ENCODE results near the gene LRRC25. TPM values are rescaled to one million over a fixed set of nuclear protein-coding genes. Genes with fewer than 3 reads are reported as not detected.

LRRC25 gene
- polyA plus RNA-seq, 4 donors = 1.0 to 1.3 (median 1.2) TPM

GRCh38 chr19:18425515-18426415 is 28.3 kb upstream of the LRRC25 start:
- DNase-seq (ENCODE audit: low read depth in 4 of 4, low spot score in 3 of 4) = no peak

GRCh38 chr19:18424890-18425514 is 27.6 kb upstream of the LRRC25 start:
- no peak for DNase-seq (ENCODE audit: low read depth in 4 of 4, low spot score in 3 of 4)

GRCh38 chr19:18424122-18424889 is 26.9 kb upstream of the LRRC25 start:
- DNase-seq (ENCODE audit: low read depth in 4 of 4, low spot score in 3 of 4) = no peak

GRCh38 chr19:18423258-18424020 is 26.0 kb upstream of the LRRC25 start:
- no peak for DNase-seq (ENCODE audit: low read depth in 4 of 4, low spot score in 3 of 4)

- DNase-seq (ENCODE audit: low read depth in 4 of 4, low spot score in 3 of 4) = no peak
Measured at GRCh38 chr19:18422530-18423191, 25.2 kb upstream of the LRRC25 start.

GRCh38 chr19:18421371-18421959 is 24.0 kb upstream of the LRRC25 start:
- DNase-seq (ENCODE audit: low read depth in 4 of 4, low spot score in 3 of 4) = no peak

GRCh38 chr19:18420930-18421329 is 23.5 kb upstream of the LRRC25 start:
- no peak for DNase-seq (ENCODE audit: low read depth in 4 of 4, low spot score in 3 of 4)

- DNase-seq (ENCODE audit: low read depth in 4 of 4, low spot score in 3 of 4) = no peak
Measured at GRCh38 chr19:18419699-18420460, 22.5 kb upstream of the LRRC25 start.

- DNase-seq (ENCODE audit: low read depth in 4 of 4, low spot score in 3 of 4) = no peak
Measured at GRCh38 chr19:18419195-18419698, 21.8 kb upstream of the LRRC25 start, which contains the start of gene SSBP4. Gene SSBP4, plus strand, starts transcription at chr19:18419398. Its CDS starts 251 bp downstream, at chr19:18419649.

- DNase-seq (ENCODE audit: low read depth in 4 of 4, low spot score in 3 of 4) = no peak
Measured at GRCh38 chr19:18418483-18419194, 21.2 kb upstream of the LRRC25 start.

GRCh38 chr19:18418029-18418482 is 20.6 kb upstream of the LRRC25 start:
- DNase-seq (ENCODE audit: low read depth in 4 of 4, low spot score in 3 of 4) = no peak

GRCh38 chr19:18417250-18418028 is 20.0 kb upstream of the LRRC25 start:
- DNase-seq (ENCODE audit: low read depth in 4 of 4, low spot score in 3 of 4) = no peak

GRCh38 chr19:18416778-18417249 is 19.4 kb upstream of the LRRC25 start:
- peak in 2 of 4 donors; percentile 86 to 87 for DNase-seq (ENCODE audit: low read depth in 4 of 4, low spot score in 3 of 4)

- no peak for DNase-seq (ENCODE audit: low read depth in 4 of 4, low spot score in 3 of 4)
Measured at GRCh38 chr19:18415178-18415867, 17.9 kb upstream of the LRRC25 start.

GRCh38 chr19:18414504-18415177 is 17.2 kb upstream of the LRRC25 start:
- no peak for DNase-seq (ENCODE audit: low read depth in 4 of 4, low spot score in 3 of 4)
